ENCODE results near the gene FOXM1.

FOXM1 gene

DNA sequence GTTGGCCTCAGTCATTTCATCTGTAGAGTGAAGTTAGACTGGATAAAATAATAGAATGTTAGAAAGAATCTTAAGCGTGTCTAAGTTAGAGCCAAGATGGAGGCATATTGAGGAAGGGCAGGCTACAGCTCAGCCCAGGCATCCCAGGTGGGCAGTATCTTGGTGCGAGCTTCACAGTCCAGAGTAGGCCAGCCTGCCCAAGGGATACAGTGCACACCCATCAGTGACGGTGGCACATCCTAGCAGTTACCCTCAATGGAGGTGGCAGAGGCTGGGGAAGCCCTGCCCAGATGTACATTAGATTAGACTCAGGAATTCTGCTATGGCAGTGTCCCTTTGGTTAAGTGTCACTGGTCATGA is 35.2 kb upstream of the FOXM1 start:
- no peak overlapping the region for H3K4me3 ChIP-seq (ENCODE audit: low read length)
- DNase-seq (ENCODE audit: low read depth): no peak
- TF ChIP-seq, protein P1, sequence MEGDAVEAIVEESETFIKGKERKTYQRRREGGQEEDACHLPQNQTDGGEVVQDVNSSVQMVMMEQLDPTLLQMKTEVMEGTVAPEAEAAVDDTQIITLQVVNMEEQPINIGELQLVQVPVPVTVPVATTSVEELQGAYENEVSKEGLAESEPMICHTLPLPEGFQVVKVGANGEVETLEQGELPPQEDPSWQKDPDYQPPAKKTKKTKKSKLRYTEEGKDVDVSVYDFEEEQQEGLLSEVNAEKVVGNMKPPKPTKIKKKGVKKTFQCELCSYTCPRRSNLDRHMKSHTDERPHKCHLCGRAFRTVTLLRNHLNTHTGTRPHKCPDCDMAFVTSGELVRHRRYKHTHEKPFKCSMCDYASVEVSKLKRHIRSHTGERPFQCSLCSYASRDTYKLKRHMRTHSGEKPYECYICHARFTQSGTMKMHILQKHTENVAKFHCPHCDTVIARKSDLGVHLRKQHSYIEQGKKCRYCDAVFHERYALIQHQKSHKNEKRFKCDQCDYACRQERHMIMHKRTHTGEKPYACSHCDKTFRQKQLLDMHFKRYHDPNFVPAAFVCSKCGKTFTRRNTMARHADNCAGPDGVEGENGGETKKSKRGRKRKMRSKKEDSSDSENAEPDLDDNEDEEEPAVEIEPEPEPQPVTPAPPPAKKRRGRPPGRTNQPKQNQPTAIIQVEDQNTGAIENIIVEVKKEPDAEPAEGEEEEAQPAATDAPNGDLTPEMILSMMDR (IDR thresholded peaks at IDR 0.05; ENCODE audit: insufficient read depth, low read depth, low read length, missing control alignments): no peak

DNA sequence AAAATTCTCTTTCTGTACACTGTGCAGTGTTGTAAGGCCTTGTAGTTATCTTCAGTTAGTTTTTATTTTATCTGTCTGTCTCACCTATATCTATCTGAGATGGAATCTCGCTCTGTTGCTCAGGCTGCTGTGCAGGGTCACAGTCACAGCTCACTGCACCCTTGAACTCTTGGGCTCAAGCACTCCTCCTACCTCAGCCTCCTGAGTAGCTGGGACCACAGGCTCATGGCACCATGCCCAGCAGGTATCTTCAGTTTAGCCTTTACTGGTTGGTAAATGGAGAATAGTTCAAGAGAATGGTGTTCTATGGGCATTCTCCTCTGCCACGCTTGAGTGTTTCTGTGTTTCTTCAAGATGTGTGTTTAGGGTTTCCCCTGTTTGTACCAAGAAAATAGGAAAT is 27.3 kb upstream of the FOXM1 start:
- DNase-seq (ENCODE audit: low read depth): no peak
- no peak overlapping the region for H3K4me3 ChIP-seq (ENCODE audit: low read length)
- TF ChIP-seq, protein P1 (IDR thresholded peaks at IDR 0.05; ENCODE audit: insufficient read depth, low read depth, low read length, missing control alignments): no peak

GRCh38 chr12:2902272-2902880 is 25.4 kb upstream of the FOXM1 start:
- peak; percentile 8 for DNase-seq (ENCODE audit: low read depth)
- no peak overlapping the region for H3K4me3 ChIP-seq (ENCODE audit: low read length)
- TF ChIP-seq, protein P1 (IDR thresholded peaks at IDR 0.05; ENCODE audit: insufficient read depth, low read depth, low read length, missing control alignments): no peak

DNA sequence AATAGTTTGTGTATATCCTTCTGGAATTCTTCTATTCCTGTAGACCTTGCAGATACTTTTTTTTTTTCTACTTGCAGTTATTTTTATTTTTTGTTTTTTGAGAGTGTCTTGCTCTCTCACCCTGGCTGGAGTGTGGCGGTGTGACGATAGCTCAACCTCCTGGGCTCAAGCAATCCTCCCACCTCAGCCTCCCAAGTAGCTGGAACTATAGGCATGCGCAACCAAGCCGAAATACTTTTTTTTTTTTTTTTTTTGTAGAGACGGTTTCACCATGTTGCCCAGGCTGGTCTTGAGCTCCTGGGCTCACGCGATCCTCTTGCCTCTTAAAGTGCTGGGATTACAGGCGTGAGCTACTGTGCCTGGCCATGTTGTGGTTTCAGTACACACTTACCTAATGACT is 23.7 kb upstream of the FOXM1 start:
- no peak for DNase-seq (ENCODE audit: low read depth)
- H3K4me3 ChIP-seq (ENCODE audit: low read length): no peak overlapping the region
- TF ChIP-seq, protein P1 (IDR thresholded peaks at IDR 0.05; ENCODE audit: insufficient read depth, low read depth, low read length, missing control alignments): no peak

- no peak for DNase-seq (ENCODE audit: low read depth)
- TF ChIP-seq, protein P1 (IDR thresholded peaks at IDR 0.05; ENCODE audit: insufficient read depth, low read depth, low read length, missing control alignments): no peak
- H3K4me3 ChIP-seq (ENCODE audit: low read length): no peak overlapping the region
Observed at GRCh38 chr12:2897418-2897817, 20.4 kb upstream of the FOXM1 start.

GRCh38 chr12:2895511-2895910 is 18.5 kb upstream of the FOXM1 start:
- H3K4me3 ChIP-seq (ENCODE audit: low read length): no peak overlapping the region
- DNase-seq (ENCODE audit: low read depth): no peak
- TF ChIP-seq, protein P1 (IDR thresholded peaks at IDR 0.05; ENCODE audit: insufficient read depth, low read depth, low read length, missing control alignments): no peak

DNA sequence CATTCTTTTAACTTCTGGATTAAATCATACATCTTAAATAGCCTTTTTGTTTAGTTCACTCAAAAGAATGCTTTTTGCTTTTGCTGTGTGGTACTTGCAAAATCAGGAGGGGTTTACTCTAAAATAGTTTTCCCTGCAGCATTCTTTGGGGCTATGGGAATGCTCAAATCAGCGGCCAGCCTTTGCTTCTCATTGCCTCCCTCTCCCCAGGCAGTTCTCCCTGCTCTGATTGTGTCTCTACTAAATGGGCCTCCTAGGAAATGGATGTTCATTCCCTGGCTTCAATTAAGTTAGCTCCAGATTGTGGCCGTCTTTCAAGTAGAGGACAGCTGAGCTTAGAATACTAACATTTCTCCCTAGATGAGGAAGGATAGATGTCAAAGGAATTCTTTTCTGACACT is 18.1 kb upstream of the FOXM1 start:
- TF ChIP-seq, protein P1 (IDR thresholded peaks at IDR 0.05; ENCODE audit: insufficient read depth, low read depth, low read length, missing control alignments): no peak
- H3K4me3 ChIP-seq (ENCODE audit: low read length): no peak overlapping the region
- no peak for DNase-seq (ENCODE audit: low read depth)

Data from epithelial cell of esophagus (primary cell).